HepG2 (cell line): ENCODE results near the gene GAPDH. TPM values are rescaled to one million over a fixed set of nuclear protein-coding genes. Genes with fewer than 3 reads are reported as not detected.
A peak's percentile ranks its signal among the peaks of the same experiment; 100 is the strongest.

Source experiments
- ATF7-NPFF ChIP-seq: sonication (generic); formaldehyde crosslinking; IDR thresholded peaks from 2 replicates; pipeline ENCODE4 v1.8.1; 2023; ENCODE audit warnings: mild to moderate bottlenecking, low read depth, missing genetic modification reagents, moderate library complexity
- CCAR2 ChIP-seq: fragments of 200-400 bp; formaldehyde crosslinking; optimal IDR thresholded peaks from 2 replicates; pipeline ENCODE3; 2018; ENCODE audit warnings: low read depth, mild to moderate bottlenecking, low read length, moderate library complexity
- ELF4 ChIP-seq: sonication (generic); formaldehyde crosslinking; IDR thresholded peaks from 2 replicates; pipeline ENCODE4 v1.5.0; 2020; ENCODE audit warnings: missing genetic modification reagents, mild to moderate bottlenecking, moderate library complexity, borderline replicate concordance
- FLYWCH1 ChIP-seq: sonication (generic); formaldehyde crosslinking; IDR thresholded peaks from 2 replicates; pipeline ENCODE4 v1.8.1; 2023; ENCODE audit warnings: mild to moderate bottlenecking, missing genetic modification reagents
- GLI4 ChIP-seq: sonication (generic); formaldehyde crosslinking; IDR thresholded peaks from 2 replicates; pipeline ENCODE4 v1.5.1; 2020; ENCODE audit warnings: missing genetic modification reagents, mild to moderate bottlenecking, moderate library complexity, borderline replicate concordance
- HOXD1 ChIP-seq: sonication (generic); formaldehyde crosslinking; IDR thresholded peaks from 2 replicates; pipeline ENCODE4 v1.5.0; 2020; ENCODE audit warnings: missing genetic modification reagents
- IKZF5 ChIP-seq: IDR thresholded peaks from 2 replicates; pipeline ENCODE4 v1.6.1; 2018; ENCODE audit warnings: missing genetic modification reagents, mild to moderate bottlenecking, missing compliant biosample characterization
- NR1H2 ChIP-seq: sonication (generic); formaldehyde crosslinking; IDR thresholded peaks from 2 replicates; pipeline ENCODE4 v1.8.1; 2022; ENCODE audit warnings: low read depth, missing genetic modification reagents, borderline replicate concordance
- TFDP2 ChIP-seq: sonication (generic); formaldehyde crosslinking; IDR thresholded peaks from 2 replicates; pipeline ENCODE4 v1.4.0; 2020; ENCODE audit warnings: missing genetic modification reagents
- USF2 ChIP-seq, 2 experiments: sonication (generic) in 1 of 2; formaldehyde crosslinking in 1 of 2; IDR thresholded peaks; 2 replicates each; pipeline versions ENCODE4 v1.5.1 to v1.6.1; 2011 to 2020; ENCODE audit warnings: borderline replicate concordance in 1 of 2, low read depth in 1 of 2, low read length in 1 of 2, mild to moderate bottlenecking in 1 of 2, missing genetic modification reagents in 1 of 2, moderate library complexity in 1 of 2
- YEATS2 ChIP-seq: sonication (generic); formaldehyde crosslinking; IDR thresholded peaks from 2 replicates; pipeline ENCODE4 v1.4.0; 2020; ENCODE audit warnings: missing genetic modification reagents, borderline replicate concordance
- ZBTB37 ChIP-seq: sonication (generic); formaldehyde crosslinking; IDR thresholded peaks from 2 replicates; pipeline ENCODE4 v1.4.0; 2020; ENCODE audit warnings: mild to moderate bottlenecking, missing genetic modification reagents
- ZNF101 ChIP-seq: sonication (generic); formaldehyde crosslinking; IDR thresholded peaks from 2 replicates; pipeline ENCODE4 v1.4.0; 2020; ENCODE audit warnings: mild to moderate bottlenecking, low read depth, missing genetic modification reagents, borderline replicate concordance
- ZNF136 ChIP-seq: sonication (generic); formaldehyde crosslinking; IDR thresholded peaks from 2 replicates; pipeline ENCODE4 v1.8.1; 2022; ENCODE audit warnings: low read depth, mild to moderate bottlenecking, moderate library complexity, missing genetic modification reagents
- ZNF138 ChIP-seq: sonication (generic); formaldehyde crosslinking; IDR thresholded peaks from 2 replicates; pipeline ENCODE4 v1.5.0; 2020; ENCODE audit warnings: mild to moderate bottlenecking, low read depth, missing genetic modification reagents
- ZNF207 ChIP-seq: fragments of 450-650 bp; IDR thresholded peaks from 2 replicates; pipeline ENCODE4 v1.6.1; 2016; ENCODE audit warnings: antibody characterized with exemption, borderline replicate concordance
- ZNF430 ChIP-seq: sonication (generic); formaldehyde crosslinking; IDR thresholded peaks from 2 replicates; pipeline ENCODE4 v1.9.0; 2021; ENCODE audit warnings: mild to moderate bottlenecking, missing genetic modification reagents
- ZNF512 ChIP-seq: sonication (generic); formaldehyde crosslinking; IDR thresholded peaks from 2 replicates; pipeline ENCODE4 v1.4.0; 2020; ENCODE audit warnings: mild to moderate bottlenecking, missing genetic modification reagents
- ZNF547 ChIP-seq: sonication (generic); formaldehyde crosslinking; IDR thresholded peaks from 2 replicates; pipeline ENCODE4 v1.5.1; 2020; ENCODE audit warnings: mild to moderate bottlenecking, missing genetic modification reagents
- ZNF619 ChIP-seq: sonication (generic); formaldehyde crosslinking; IDR thresholded peaks from 2 replicates; pipeline ENCODE4 v1.4.0; 2020; ENCODE audit warnings: mild to moderate bottlenecking, missing genetic modification reagents
- ZSCAN12 ChIP-seq: sonication (generic); formaldehyde crosslinking; IDR thresholded peaks from 2 replicates; pipeline ENCODE4 v1.9.0; 2021; ENCODE audit warnings: mild to moderate bottlenecking, missing genetic modification reagents
- polyA plus RNA-seq, 8 experiments: library from polyadenylated mRNA; depleted of rRNA in 3 of 8; stranded (reverse) in 7 of 8; unstranded in 1 of 8; fragments of >200 nt; fragmentation: Illumina TruSeq in 4 of 8; extraction: Trizol in 4 of 8; gene quantifications; 2 replicates each; pipeline versions ENCODE4 v1.2.1 to v1.2.3, GENCODE V29; 2011 to 2016; ENCODE audit warnings: low read depth in 4 of 8, missing spikeins in 1 of 8, mixed read lengths in 1 of 8; ENCODE audit not compliant: insufficient read depth in 1 of 8
- total RNA-seq, 5 experiments: library from RNA; depleted of rRNA; stranded (reverse); fragments of >200 nt; fragmentation: Illumina TruSeq; extraction: Trizol; gene quantifications; 2 replicates each; pipeline ENCODE4 v1.2.3, GENCODE V29; 2016; ENCODE audit warnings: low read depth in 1 of 5

The GAPDH gene
- total and polyA plus RNA-seq, 2 of the 13 experiments (the other 11 are each of a cell fraction or from before 2014, with no cell fraction given): 3,038 to 12,722 TPM

- TF ChIP-seq IKZF5 (CRISPR knock-in tag): peak; percentile 74
- TF ChIP-seq ZNF207: no peak
- no peak for TF ChIP-seq CCAR2
- no peak for TF ChIP-seq ATF7-NPFF
- TF ChIP-seq ELF4 (CRISPR knock-in tag): no peak
- TF ChIP-seq ZNF619 (CRISPR knock-in tag): no peak
- TF ChIP-seq USF2 (IDR thresholded peaks at IDR 0.05; ENCODE audit: low read depth, low read length): no peak
- no peak for TF ChIP-seq USF2 (CRISPR knock-in tag; IDR thresholded peaks at IDR 0.05; ENCODE audit: borderline replicate concordance)
- TF ChIP-seq TFDP2: 0 out of 2 replicates have a peak, but pooled peaks have one; percentile 21
- no peak for TF ChIP-seq ZNF430 (CRISPR knock-in tag)
- TF ChIP-seq ZNF101 (CRISPR knock-in tag): no peak
- no peak for TF ChIP-seq FLYWCH1 (CRISPR knock-in tag)
- TF ChIP-seq NR1H2 (CRISPR knock-in tag): peak; percentile 47; the same call in 1 of the 2 replicates
- peak; percentile 85 for TF ChIP-seq ZNF547
- no peak for TF ChIP-seq ZBTB37 (CRISPR knock-in tag)
- peak; percentile 75; the same call in 1 of the 2 replicates for TF ChIP-seq YEATS2 (CRISPR knock-in tag)
- no peak for TF ChIP-seq ZNF138 (CRISPR knock-in tag)
- 0 out of 2 replicates have a peak, but pooled peaks have one; percentile 36 for TF ChIP-seq HOXD1 (CRISPR knock-in tag)
- no peak for TF ChIP-seq ZSCAN12 (CRISPR knock-in tag)
- TF ChIP-seq ZNF512: no peak
- 0 out of 2 replicates have a peak, but pooled peaks have one; percentile 87 for TF ChIP-seq ZNF136 (CRISPR knock-in tag)
- 0 out of 2 replicates have a peak, but pooled peaks have one; percentile 26 for TF ChIP-seq GLI4
These were observed 8.1 kb downstream of the GAPDH start (continued) for GRCh38 chr12:6542209-6543009.
